Measurements from ENCODE around the gene ST7.
"Not testable (repeated sequence)": the region's sequence is repeated elsewhere in the genome, so short reads cannot be mapped to it uniquely, and the experiment has no call there.

The ST7 gene, protein sequence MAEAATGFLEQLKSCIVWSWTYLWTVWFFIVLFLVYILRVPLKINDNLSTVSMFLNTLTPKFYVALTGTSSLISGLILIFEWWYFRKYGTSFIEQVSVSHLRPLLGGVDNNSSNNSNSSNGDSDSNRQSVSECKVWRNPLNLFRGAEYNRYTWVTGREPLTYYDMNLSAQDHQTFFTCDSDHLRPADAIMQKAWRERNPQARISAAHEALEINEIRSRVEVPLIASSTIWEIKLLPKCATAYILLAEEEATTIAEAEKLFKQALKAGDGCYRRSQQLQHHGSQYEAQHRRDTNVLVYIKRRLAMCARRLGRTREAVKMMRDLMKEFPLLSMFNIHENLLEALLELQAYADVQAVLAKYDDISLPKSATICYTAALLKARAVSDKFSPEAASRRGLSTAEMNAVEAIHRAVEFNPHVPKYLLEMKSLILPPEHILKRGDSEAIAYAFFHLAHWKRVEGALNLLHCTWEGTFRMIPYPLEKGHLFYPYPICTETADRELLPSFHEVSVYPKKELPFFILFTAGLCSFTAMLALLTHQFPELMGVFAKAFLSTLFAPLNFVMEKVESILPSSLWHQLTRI

DNA sequence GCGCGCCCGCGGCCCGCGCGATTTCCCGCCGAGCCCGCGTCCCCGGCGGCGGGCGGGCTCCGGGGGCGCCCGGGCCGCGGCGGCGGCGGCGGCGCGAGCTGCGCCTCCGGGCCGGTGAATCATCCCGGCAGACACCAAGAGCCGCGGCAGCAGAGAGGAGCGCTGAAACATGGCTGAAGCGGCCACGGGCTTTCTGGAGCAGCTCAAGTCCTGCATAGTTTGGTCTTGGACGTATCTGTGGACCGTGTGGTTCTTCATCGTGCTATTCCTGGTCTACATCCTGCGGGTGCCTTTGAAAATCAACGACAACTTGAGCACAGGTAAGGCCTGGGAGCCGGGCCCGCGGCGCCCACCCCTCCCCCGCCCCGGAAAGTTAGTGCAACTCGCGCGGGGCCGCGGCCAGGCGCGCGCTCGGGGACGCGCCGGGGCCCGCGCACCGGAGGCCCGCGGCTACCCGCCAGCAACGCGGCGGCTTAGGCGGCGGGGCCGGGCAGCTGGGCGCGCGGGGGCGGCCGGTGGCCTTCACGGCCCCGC, at the start of gene ST7:
Gene ST7, plus strand, starts transcription at position 130 of the 534 bp plus-strand sequence. Its CDS starts 40 bp downstream, at position 170.
- peak; percentile 80 for DNase-seq (ENCODE audit: low spot score)

DNA sequence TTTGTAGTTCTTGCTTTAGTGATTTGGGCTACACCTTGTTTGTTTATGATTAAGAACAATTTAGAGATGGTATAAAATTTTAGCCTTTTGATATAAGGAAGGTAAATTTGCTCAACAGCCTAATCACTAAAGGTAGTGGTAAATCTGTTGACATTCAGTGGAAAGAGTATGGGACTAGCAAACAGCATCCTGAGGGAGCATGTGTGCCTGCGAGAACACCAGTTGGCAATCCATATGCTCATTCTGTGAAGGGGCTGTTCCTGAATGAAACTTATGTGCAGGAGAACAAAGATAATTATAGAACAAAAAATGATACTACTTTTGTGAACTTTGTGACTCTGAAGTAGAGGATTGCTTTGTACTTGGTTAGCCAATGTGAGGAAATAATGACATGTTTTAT, 46.9 kb upstream of the ST7 start:
- DNase-seq (ENCODE audit: low spot score) = no peak

DNA sequence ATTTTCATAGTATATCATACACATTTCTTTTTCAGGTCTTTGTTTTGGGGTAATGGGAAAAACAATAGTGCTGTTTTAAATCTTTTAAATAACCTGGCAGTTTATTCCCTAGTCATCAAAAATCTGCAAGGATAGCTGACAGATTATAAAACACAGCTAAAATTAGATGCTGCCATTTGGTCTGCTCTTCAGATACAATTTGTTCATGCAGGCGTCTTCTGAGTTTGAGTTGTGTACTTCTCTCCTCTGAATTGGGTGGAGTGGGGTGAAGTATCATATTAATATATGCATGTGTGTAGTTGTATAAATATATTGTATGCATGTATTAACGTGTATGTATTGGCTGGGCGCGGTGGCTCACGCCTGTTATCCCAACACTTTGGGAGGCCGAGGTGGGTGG, 42.9 kb upstream of the ST7 start:
- DNase-seq (ENCODE audit: low spot score) = no peak

- DNase-seq (ENCODE audit: low spot score) = no peak
These were observed 41.5 kb upstream of the ST7 start for GRCh38 chr7:116911801-116912200.

- DNase-seq (ENCODE audit: low spot score) = no peak
These were observed 40.9 kb upstream of the ST7 start for GRCh38 chr7:116912269-116912909.

DNA sequence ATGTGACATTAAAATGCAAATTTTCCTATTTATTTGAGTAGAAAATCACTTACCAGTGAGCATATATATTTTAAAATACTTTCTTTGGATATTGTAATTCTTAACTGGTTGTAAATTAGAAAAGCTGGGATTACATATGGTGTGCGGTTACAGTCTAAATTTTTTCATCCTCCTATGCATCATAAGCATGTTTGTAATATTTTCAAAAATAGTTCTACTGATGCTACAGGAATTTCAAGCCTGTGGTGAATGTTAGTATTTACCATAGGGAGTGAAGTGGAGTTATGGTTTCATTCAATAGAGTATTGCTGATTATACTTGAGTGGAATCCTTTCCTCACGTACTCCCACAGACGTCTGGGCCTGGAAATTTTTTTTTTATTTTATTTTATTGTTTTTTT, 34.6 kb upstream of the ST7 start:
- no peak for DNase-seq (ENCODE audit: low spot score)

GRCh38 chr7:116920359-116920758, 32.9 kb upstream of the ST7 start:
- no peak for DNase-seq (ENCODE audit: low spot score)

DNA sequence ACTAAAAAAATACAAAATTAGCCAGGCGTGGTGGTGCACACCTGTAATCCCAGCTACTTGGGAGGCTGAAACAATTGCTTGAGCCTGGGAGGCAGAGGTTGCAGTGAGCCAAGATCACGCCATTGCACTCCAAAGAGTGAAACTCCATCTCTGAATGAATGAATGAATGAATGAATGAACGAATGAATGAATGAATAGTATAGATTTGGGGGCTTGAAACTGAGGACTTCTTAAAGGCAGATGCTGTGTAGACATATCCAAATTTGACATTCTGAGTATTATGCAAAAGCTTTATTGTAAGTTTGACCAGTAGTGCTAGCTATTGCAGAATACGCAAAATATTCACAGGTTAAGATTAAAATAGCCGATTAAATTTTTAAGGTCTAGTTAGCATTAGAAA, 30.8 kb upstream of the ST7 start:
- DNase-seq (ENCODE audit: low spot score) = no peak

DNA sequence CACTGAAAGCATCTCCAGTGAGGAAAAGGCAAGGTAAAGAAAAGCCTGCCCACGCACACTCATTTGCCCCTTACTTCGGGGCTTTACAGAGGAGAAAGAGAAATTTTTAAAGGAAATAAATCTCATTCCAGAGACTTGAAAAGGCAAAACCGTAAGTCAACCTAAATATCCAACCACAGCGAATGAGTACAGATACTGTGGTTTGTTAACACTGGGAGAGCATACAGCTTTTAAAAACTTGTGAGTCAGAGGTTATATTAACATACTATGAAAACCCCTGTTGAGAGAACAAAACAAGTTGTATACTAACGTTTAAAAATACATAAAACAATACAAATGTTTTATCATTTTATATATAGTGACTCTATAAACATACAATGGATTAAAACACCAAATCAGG, 28.6 kb upstream of the ST7 start:
- DNase-seq (ENCODE audit: low spot score) = no peak

DNA sequence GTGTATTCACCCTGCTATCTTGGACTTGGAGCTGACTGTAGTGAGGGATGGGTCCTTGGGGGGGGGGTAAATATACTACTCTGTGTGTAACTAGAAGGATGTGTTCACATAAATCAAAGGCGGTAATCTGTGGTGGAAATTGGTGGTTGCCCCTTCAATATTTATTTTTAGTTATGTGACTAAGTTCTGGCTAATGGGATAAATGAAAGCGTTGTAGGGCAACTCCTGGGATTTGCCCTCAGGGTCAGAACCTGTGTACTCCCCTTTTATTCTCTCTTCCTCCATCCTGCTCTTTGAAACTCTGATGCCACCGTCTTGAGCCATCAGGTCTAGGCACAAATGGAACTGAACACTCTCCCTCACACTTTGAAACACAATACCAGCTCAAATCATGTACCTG, 24.3 kb upstream of the ST7 start:
- DNase-seq (ENCODE audit: low spot score) = no peak

DNA sequence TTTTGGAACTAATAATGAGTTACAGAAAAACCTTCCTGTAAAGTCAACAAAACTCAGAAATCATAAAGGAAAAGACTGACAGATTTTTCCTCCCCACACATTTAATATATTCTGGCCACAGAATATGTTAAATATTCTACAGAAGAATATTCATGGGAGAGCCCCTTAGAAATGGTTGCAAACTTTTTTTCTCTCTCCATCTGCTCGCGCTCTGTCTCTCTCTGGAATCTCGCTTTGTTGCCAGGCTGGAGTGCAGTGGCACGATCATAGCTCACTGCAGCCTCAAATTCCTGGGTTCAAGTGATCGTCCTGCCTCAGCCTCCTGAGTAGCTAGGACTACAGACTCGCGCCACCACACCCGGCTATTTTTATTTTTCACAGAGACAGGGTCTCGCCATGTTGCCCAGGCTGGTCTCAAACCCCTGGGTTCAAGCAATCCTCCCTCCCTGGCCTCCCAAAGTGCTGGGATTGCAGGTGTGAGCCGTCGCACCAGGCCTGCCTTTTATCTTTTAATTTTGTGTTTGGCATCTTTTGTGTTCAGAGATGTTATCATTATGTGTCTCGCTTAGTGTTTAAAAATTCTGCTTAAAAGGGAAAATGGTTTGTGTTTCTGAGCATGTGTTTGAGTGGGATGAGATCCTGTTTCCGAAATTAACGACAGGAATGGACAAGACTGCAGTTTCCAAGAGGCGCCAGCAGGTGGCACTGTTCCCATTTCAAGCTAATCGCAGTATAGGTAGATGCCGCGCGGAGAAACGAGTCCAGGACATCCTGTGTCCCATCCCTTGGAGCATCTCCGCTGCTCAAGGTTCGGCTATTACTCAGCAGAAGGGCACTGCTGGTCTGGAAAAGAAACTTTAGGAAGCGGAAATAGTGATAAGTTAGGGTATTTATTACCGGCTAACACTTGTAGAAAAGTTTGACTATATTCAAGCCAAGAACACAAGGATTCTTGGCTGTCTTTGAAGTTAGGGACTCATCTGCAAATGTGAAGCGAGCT, 23.1 kb upstream of the ST7 start:
- DNase-seq (ENCODE audit: low spot score) = peak; percentile 79

DNA sequence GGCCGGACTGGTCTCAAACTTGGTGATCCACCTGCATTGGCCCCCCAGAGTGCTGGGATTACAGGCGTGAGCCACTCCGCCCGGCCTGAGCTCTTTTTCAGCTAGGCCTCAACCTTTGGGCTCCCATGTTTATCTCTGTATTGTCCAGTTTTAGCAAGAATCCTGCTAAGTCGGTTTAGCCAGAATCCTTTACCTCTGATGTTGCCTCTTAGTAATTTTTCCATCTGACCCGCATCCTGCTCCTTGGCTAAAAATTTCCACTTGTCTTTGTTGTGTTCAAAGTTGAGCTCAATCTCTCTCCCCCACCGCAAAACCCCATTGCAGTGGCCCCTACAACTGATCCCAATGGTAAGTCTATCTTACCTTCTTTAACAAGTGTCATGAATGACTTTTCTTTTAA, 20.7 kb upstream of the ST7 start:
- DNase-seq (ENCODE audit: low spot score) = no peak

- no peak for DNase-seq (ENCODE audit: low spot score)
These were observed 19.8 kb upstream of the ST7 start for GRCh38 chr7:116933465-116933864.

GRCh38 chr7:116934580-116934979, 18.7 kb upstream of the ST7 start:
- no peak for DNase-seq (ENCODE audit: low spot score)

DNA sequence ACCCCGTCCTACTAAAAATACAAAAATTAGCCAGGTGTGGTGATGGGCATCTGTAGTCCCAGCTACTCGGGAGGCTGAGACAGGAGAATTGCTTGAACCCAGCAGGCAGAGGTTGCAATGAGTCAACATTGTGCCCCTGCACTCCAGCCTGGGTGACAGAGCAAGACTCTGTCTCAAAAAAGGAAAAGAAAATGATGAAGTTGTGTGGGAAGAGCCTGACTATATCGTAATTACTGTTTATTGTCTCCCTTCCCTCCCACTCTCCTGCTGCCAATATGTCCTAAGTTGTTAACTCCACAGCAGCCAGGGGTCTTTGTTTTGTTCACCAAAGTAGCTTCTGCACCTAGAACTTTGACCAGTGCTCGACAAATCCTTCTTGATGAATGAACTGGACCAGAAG, 16.5 kb upstream of the ST7 start:
- not testable (repeated sequence) for DNase-seq (ENCODE audit: low spot score)

DNA sequence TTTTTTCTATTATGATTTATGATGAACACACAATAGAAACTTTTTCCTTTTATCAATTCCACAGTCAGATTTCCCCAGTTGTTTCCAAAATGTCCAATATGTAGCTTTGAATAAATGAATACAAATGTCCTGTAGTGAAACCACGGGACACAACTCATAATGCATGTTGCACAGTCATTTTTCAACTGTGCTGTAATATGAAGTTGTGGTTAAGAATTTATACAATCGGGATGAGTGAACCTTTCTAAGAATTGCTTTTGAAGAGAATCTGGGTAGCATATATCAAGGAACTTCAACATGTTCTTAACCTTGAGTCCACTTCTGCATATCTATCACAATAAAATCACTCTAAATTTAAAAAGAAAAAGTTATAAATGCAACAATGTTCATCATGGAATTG, 14.6 kb upstream of the ST7 start:
- DNase-seq (ENCODE audit: low spot score) = no peak

DNA sequence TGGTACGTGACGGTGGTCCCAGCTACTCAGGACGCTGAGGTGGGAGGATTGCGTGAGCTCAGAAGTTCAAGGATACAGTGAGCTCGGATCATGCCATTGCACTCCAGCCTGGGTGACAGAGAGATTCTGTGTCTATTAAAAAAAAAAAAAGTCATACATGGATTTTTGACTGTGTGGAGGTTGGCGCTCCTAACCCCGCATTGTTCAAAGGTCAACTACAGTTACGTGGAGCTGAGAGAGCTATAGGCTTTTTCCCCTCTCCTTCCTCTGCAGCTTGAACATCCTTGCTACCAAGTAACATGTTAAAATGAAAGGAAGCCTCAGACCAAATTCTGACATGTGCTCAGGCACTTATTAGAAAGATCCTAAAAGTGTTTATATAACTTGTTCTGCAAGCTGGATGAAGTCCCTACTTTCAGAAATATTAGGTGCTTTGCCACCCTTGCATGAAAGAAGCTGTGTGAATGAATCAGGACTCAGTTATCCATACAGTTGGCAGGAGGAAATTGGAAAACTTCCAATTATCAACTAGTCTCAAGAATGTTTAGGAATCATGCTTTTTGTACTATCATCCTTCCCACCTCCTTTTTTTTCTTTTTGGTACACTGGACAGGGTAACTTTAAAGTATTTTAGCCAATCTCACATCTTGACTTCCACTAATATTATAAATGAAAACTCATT, 12.5 kb upstream of the ST7 start:
- DNase-seq (ENCODE audit: low spot score) = peak; percentile 70

DNA sequence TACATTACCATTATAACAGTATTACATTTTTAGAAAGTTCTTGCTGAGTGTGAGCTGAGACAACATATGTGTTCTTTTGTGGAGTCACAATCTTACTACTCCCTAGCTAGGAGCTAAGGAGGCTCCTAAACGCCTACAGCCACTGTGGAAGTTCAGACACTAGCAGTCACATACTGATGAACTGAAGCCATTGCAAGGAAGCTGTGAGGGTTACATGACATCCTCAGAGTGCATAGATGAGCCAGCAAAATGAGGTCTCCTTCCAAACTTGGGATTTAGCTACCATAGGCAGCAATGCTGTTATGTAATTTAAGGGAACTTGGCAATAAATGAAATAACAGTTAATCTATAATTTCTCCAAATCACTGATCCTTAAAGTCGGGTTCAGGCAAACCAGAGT, 10.8 kb upstream of the ST7 start:
- no peak for DNase-seq (ENCODE audit: low spot score)

- no peak for DNase-seq (ENCODE audit: low spot score)
These were observed 4.4 kb upstream of the ST7 start for GRCh38 chr7:116948934-116949333.

- no peak for DNase-seq (ENCODE audit: low spot score)
These were observed 3.1 kb upstream of the ST7 start for GRCh38 chr7:116949941-116950801.

All from kidney tubule cell (primary cell).